CD14-positive monocyte (primary cell): ENCODE data around the gene CTSE. TPM values are rescaled to one million over a fixed set of nuclear protein-coding genes. Genes with fewer than 3 reads are reported as not detected.
A peak's percentile ranks its signal among the peaks of the same experiment; 100 is the strongest.
"Not testable (repeated sequence)": the region's sequence is repeated elsewhere in the genome, so short reads cannot be mapped to it uniquely, and the experiment has no call there.

Experiments used
- DNase-seq, 3 donors: peaks; one replicate each; pipeline ENCODE4 v3.0.0-alpha.2; 2011 to 2022
- H2AFZ ChIP-seq: 2 replicates; pipeline ENCODE4 v1.6.0; 2012; ENCODE audit warnings: mild to moderate bottlenecking, low read depth, low read length, inconsistent platforms; ENCODE audit not compliant: insufficient read depth, poor library complexity, severe bottlenecking
- H3K27ac ChIP-seq, 2 donors: 1 replicate in 1 of 2; 2 replicates in 1 of 2; pipeline ENCODE4 v1.5.1; 2012 to 2013; ENCODE audit warnings: low read length in 2 of 2, control low read depth in 1 of 2, inconsistent platforms in 1 of 2, low read depth in 1 of 2, mild to moderate bottlenecking in 1 of 2
- H3K27me3 ChIP-seq, 2 donors: one replicate each; pipeline versions ENCODE4 v1.6.0 to v1.6.1; 2011 to 2013; ENCODE audit warnings: low read length in 2 of 2; ENCODE audit not compliant: control insufficient read depth in 2 of 2, insufficient read depth in 2 of 2
- H3K36me3 ChIP-seq, 2 donors: replicated peaks in 1 of 2; 1 replicate in 1 of 2; 2 replicates in 1 of 2; pipeline versions ENCODE4 v1.5.1 to v1.6.1; 2012 to 2013; ENCODE audit warnings: low read length in 2 of 2, control low read depth in 1 of 2, inconsistent platforms in 1 of 2, mild to moderate bottlenecking in 1 of 2; ENCODE audit not compliant: insufficient read depth in 2 of 2, control insufficient read depth in 1 of 2
- H3K4me1 ChIP-seq, 2 donors: 1 replicate in 1 of 2; 2 replicates in 1 of 2; pipeline versions ENCODE4 v1.5.1 to v1.6.1; 2012 to 2013; ENCODE audit warnings: low read length in 2 of 2, control low read depth in 1 of 2, inconsistent platforms in 1 of 2, mild to moderate bottlenecking in 1 of 2, moderate library complexity in 1 of 2; ENCODE audit not compliant: insufficient read depth in 2 of 2, control insufficient read depth in 1 of 2
- H3K4me2 ChIP-seq: replicated peaks from 2 replicates; pipeline ENCODE3; 2012; ENCODE audit warnings: low read length, moderate library complexity, mild to moderate bottlenecking; ENCODE audit not compliant: poor library complexity, severe bottlenecking; ENCODE audit errors: extremely low read depth
- H3K4me3 ChIP-seq, 3 experiments: fragments of 200-600 bp in 1 of 3; sonication (generic) in 1 of 3; replicated peaks in 1 of 3; 1 replicate in 2 of 3; 2 replicates in 1 of 3; pipeline ENCODE4 v1.5.1; 2011 to 2013; ENCODE audit warnings: low read length in 3 of 3, mild to moderate bottlenecking in 3 of 3, control low read depth in 2 of 3, low read depth in 2 of 3, inconsistent platforms in 1 of 3, moderate library complexity in 1 of 3
- H3K79me2 ChIP-seq: 2 replicates; pipeline ENCODE4 v1.6.0; 2012; ENCODE audit warnings: mild to moderate bottlenecking, control low read depth, inconsistent platforms, low read length, moderate library complexity; ENCODE audit not compliant: insufficient read depth
- H3K9ac ChIP-seq: 2 replicates; pipeline ENCODE4 v1.6.0; 2017; ENCODE audit warnings: low read length, mild to moderate bottlenecking; ENCODE audit not compliant: insufficient read depth, poor library complexity, severe bottlenecking
- H3K9me3 ChIP-seq, 2 donors: replicated peaks in 1 of 2; 1 replicate in 1 of 2; 2 replicates in 1 of 2; pipeline versions ENCODE4 v1.5.1 to v1.6.1; 2012 to 2013; ENCODE audit warnings: low read length in 2 of 2, control low read depth in 1 of 2; ENCODE audit not compliant: control insufficient read depth in 1 of 2, insufficient read depth in 1 of 2
- H4K20me1 ChIP-seq: 2 replicates; pipeline ENCODE4 v1.6.0; 2012; ENCODE audit warnings: mild to moderate bottlenecking, low read length, control low read depth, moderate library complexity; ENCODE audit not compliant: insufficient read depth
- H3K27ac Mint-ChIP-seq, 7 donors: one replicate each; pipeline ENCODE4 v1.8.0; 2020; ENCODE audit warnings: mild to moderate bottlenecking in 7 of 7, mixed read lengths in 7 of 7, moderate library complexity in 6 of 7, inconsistent platforms in 2 of 7
- H3K27me3 Mint-ChIP-seq, 3 donors: one replicate each; pipeline ENCODE4 v1.8.0; 2021 to 2022; ENCODE audit warnings: low read depth in 3 of 3, mild to moderate bottlenecking in 3 of 3, mixed read lengths in 3 of 3, moderate library complexity in 3 of 3, inconsistent platforms in 1 of 3
- H3K36me3 Mint-ChIP-seq, 2 donors: one replicate each; pipeline ENCODE4 v1.8.0; 2020; ENCODE audit warnings: mixed read lengths in 2 of 2, inconsistent platforms in 1 of 2, mild to moderate bottlenecking in 1 of 2
- H3K4me1 Mint-ChIP-seq: one replicate; pipeline ENCODE4 v1.8.0; 2020; ENCODE audit warnings: mild to moderate bottlenecking, mixed read lengths
- H3K4me3 Mint-ChIP-seq, 2 donors: one replicate each; pipeline ENCODE4 v1.8.0; 2020; ENCODE audit warnings: mild to moderate bottlenecking in 2 of 2, mixed read lengths in 2 of 2, moderate library complexity in 1 of 2
- H3K9me3 Mint-ChIP-seq, 7 donors: one replicate each; pipeline ENCODE4 v1.8.0; 2020 to 2022; ENCODE audit warnings: mixed read lengths in 7 of 7, mild to moderate bottlenecking in 6 of 7, moderate library complexity in 6 of 7, inconsistent platforms in 2 of 7
- WGBS: methylation state at CpG from one replicate; pipeline ENCODE4 v1.1.5; 2013; ENCODE audit warnings: missing lambda C conversion rate; ENCODE audit not compliant: insufficient coverage; 5-methylcytosine and 5-hydroxymethylcytosine counted together
- intact Hi-C, 2 donors: fragments of 100-400 bp; cut with micrococcal nuclease; formaldehyde crosslinking; loops; one replicate each; pipeline versions ENCODE4 v1.15.0 to v1.15.1; 2023
- polyA plus RNA-seq, 3 donors: library from polyadenylated mRNA; depleted of rRNA in 1 of 3; unstranded in 2 of 3; stranded (reverse) in 1 of 3; fragments of 300-500 nt in 2 of 3; fragments of >200 nt in 1 of 3; fragmentation: Illumina TruSeq in 2 of 3; gene quantifications; 1 replicate in 2 of 3; 2 replicates in 1 of 3; pipeline ENCODE4 v1.2.3, GENCODE V29; 2012 to 2021
- TF ChIP-seq, protein P1 (sequence below): fragments of 200-600 bp; IDR thresholded peaks from one replicate; pipeline ENCODE4 v1.8.0; 2022; ENCODE audit warnings: antibody characterized with exemption, mild to moderate bottlenecking

The CTSE gene
- polyA plus RNA-seq, 3 donors: not detected

DNA sequence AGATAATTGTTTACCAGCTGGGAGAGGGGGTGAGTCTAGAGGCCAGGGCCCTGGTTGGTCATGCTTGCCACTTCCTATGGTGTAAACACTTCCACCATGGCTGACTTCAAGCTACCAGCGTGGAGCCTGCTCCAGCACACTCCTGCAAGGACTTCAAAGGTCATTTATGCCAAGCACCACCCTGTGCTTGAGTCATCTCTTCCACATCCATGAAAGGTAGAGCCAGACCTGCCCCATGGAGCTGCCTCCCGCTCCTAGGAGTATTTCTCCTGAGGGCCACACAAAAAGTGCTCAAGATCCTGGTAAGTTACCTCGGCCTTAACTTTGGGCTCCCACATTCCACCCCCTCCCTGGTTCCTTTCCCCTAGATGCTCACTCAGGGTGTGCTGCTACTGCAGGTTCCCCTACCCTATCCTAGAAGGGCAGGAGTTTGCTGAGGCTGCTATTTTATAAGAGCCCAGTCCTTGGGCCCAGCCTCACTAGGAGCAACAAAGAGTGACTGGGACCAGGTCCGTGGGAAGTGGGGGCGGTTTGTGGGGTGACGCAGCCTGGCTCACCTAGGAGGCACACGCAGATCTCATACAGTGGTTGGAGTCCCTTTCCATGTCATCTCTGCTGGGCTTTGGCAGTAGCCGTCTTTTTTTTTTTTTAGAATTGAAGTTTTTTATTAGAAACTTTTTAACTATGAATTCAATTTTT is 22.9 kb downstream of the CTSE start:
- WGBS: 87% methylated on average over 6 of the region's 8 CpGs
- peaks cover 43 to 50% of the 10 kb centered on the region in 2 donors for H3K4me1 ChIP-seq

DNA sequence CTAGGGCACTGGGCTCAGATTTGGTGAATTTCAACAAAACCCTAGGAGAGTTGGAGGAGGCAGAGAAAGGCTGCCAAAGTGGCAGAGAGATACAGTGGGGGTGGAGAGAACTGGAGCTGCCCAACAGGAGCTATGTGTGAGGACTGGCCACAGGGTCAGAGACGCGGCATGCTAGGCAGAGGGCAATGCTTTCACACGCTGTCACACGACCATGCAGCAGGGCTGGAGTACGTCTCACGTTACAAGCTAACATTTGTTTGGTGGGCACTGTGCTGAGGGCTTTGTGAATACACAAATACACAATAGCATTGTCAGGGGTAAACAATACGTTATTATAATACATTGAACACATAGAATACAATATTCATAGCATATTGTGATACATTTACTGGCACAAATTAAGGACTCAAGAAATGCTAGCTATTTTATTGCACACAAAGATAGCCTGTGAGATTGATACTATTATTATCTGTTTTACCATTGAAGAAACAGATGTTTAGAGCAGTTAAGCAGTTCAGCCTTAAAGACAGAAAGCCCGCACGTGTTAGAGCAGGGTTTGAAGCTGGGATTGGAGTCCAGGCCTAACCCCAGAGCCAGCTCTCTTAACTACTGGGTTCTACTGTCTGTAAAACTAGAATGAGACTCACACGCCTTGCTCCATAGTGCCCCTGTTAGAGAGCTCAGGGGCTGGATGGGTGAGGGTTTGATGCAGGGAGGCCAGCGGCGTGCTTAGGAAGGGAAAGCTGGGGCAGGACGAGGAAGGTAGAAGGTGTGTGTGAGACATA is 25.0 kb downstream of the CTSE start:
- intact Hi-C loops: no loop called here
- Mint-ChIP-seq H3K27me3 (peaks cover 0 to 3% (median 0%) of the 10 kb centered on the region in 3 donors), H3K4me1 (peaks cover 36% of the 10 kb centered on the region), H3K27ac (no peak overlapping the region), H3K36me3 (peaks cover 0 to 5% of the 10 kb centered on the region in 2 donors), H3K4me3 (no peak overlapping the region), H3K9me3 (peaks cover 6 to 12% (median 7%) of the 10 kb centered on the region in 7 donors)
- H3K4me1 ChIP-seq: peaks cover 31 to 34% of the 10 kb centered on the region in 2 donors
- H3K4me2 ChIP-seq: no peak overlapping the region
- 100% methylated on average over 5 of the region's 13 CpGs for WGBS
- no peaks in the 10 kb centered on the region for H3K36me3 ChIP-seq
- no peaks in the 10 kb centered on the region for H4K20me1 ChIP-seq
- TF ChIP-seq, protein P1, sequence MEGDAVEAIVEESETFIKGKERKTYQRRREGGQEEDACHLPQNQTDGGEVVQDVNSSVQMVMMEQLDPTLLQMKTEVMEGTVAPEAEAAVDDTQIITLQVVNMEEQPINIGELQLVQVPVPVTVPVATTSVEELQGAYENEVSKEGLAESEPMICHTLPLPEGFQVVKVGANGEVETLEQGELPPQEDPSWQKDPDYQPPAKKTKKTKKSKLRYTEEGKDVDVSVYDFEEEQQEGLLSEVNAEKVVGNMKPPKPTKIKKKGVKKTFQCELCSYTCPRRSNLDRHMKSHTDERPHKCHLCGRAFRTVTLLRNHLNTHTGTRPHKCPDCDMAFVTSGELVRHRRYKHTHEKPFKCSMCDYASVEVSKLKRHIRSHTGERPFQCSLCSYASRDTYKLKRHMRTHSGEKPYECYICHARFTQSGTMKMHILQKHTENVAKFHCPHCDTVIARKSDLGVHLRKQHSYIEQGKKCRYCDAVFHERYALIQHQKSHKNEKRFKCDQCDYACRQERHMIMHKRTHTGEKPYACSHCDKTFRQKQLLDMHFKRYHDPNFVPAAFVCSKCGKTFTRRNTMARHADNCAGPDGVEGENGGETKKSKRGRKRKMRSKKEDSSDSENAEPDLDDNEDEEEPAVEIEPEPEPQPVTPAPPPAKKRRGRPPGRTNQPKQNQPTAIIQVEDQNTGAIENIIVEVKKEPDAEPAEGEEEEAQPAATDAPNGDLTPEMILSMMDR: no peak
- DNase-seq: no peak
- H3K4me3 ChIP-seq: no peak overlapping the region
- H2AFZ ChIP-seq: no peak overlapping the region
- H3K9ac ChIP-seq: no peak overlapping the region
- peaks cover 7% of the 10 kb centered on the region for H3K79me2 ChIP-seq
- H3K9me3 ChIP-seq: peaks cover 0 to 4% of the 10 kb centered on the region in 2 donors
- H3K27ac ChIP-seq: no peak overlapping the region
- no peaks in the 10 kb centered on the region for H3K27me3 ChIP-seq

More for the DNA sequence above, 22.9 kb downstream of the CTSE start:
- H3K4me2 ChIP-seq: no peak overlapping the region
- peak overlapping the region in 1 of 2 donors; percentile 12 for H3K27ac ChIP-seq
- intact Hi-C loops: no loop called here
- Mint-ChIP-seq H3K4me3 (no peak overlapping the region), H3K27ac (peak overlapping the region in 5 of 7 donors; percentile 40 to 78 (median 70)), H3K4me1 (peaks cover 55% of the 10 kb centered on the region), H3K27me3 (peaks cover 0 to 3% (median 0%) of the 10 kb centered on the region in 3 donors), H3K9me3 (peaks cover 6 to 12% (median 7%) of the 10 kb centered on the region in 7 donors), H3K36me3 (peaks cover 0 to 5% of the 10 kb centered on the region in 2 donors)
- no peak for DNase-seq
- H2AFZ ChIP-seq: no peak overlapping the region
- H3K36me3 ChIP-seq: no peaks in the 10 kb centered on the region
- H3K9ac ChIP-seq: no peak overlapping the region
- peaks cover 7% of the 10 kb centered on the region for H3K79me2 ChIP-seq
- H3K4me3 ChIP-seq: no peak overlapping the region
- H4K20me1 ChIP-seq: no peaks in the 10 kb centered on the region
- H3K27me3 ChIP-seq: no peaks in the 10 kb centered on the region
- TF ChIP-seq, protein P1: no peak
- H3K9me3 ChIP-seq: peaks cover 0 to 4% of the 10 kb centered on the region in 2 donors

DNA sequence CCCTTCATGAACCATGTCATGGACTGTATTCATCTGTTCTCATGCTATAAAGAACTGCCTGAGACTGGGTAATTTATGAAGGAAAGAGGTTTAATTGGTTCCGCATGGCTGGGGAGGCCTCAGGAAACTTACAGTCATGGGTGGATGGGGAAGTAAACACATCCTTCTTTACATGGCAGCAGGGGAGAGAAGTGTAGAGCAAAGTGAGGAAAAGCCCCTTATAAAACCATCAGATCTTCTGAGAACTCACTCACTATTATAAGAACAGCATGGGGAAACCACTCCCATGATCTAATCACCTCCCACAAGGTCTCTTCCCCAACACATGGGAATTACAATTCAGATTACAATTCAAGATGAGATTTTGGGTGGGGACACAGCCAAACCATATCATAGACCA is 27.1 kb downstream of the CTSE start:
- H3K79me2 ChIP-seq, H3K27ac Mint-ChIP-seq, H3K4me2 ChIP-seq, DNase-seq, H3K4me3 Mint-ChIP-seq, H3K9me3 ChIP-seq, H3K27ac ChIP-seq, H3K36me3 ChIP-seq, H3K27me3 ChIP-seq, H2AFZ ChIP-seq, H3K4me3 ChIP-seq, H3K27me3 Mint-ChIP-seq, H4K20me1 ChIP-seq, intact Hi-C loops, H3K9ac ChIP-seq: not testable (repeated sequence)
- no CpG with 5 or more reads among the region's 1 CpG for WGBS
- H3K4me1 ChIP-seq: peaks cover 10 to 14% of the 10 kb centered on the region in 2 donors
- Mint-ChIP-seq H3K9me3 (peaks cover 6 to 12% (median 7%) of the 10 kb centered on the region in 7 donors), H3K4me1 (peaks cover 16% of the 10 kb centered on the region), H3K36me3 (peaks cover 0 to 11% of the 10 kb centered on the region in 2 donors)
